HTERT RPE-1 (cell line): ENCODE results near the gene KLHDC8A.
"Not testable (repeated sequence)": the region's sequence is repeated elsewhere in the genome, so short reads cannot be mapped to it uniquely, and the experiment has no call there.

Experiments
- in situ Hi-C: fragments of 300-500 bp; cut with MboI; formaldehyde crosslinking; loops from 4 replicates; pipeline ENCODE4 v1.14.3; 2020; ENCODE audit warnings: low sequenced_read_pairs

KLHDC8A gene

GRCh38 chr1:205298191-205298994 lies 58.3 kb downstream of the KLHDC8A start:
- in situ Hi-C loops: no loop called here

DNA sequence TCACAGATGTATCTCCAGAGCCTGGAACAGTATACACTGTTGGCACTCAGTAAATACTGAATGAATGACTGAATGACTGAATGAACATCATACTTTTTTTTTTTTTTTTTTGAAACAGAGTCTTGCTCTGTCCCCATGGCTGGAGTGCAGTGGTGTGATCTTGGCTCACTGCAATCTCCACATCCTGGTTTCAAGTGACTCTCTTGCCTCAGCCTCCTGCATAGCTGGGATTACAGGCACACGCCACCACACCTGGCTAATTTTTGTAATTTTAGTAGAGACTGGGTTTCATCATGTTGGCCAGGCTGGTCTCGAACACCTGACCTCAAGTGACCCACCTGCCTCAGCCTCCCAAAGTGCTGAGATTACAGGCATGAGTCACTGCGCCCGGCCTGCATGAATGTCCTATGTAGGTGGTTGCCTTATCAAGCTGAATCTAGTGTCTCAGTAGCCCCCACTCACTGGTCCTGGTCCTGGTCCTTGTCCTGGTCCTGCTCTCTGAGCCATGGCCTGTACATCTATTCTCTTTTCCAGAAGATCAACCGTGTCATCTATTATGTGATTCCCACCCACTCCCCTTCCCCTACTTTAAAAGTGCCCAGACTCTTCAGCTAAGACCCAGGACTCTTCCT lies 59.1 kb downstream of the KLHDC8A start:
- in situ Hi-C loops: not testable (repeated sequence)

GRCh38 chr1:205296154-205296553 lies 60.6 kb downstream of the KLHDC8A start:
- in situ Hi-C loops: no loop called here

DNA sequence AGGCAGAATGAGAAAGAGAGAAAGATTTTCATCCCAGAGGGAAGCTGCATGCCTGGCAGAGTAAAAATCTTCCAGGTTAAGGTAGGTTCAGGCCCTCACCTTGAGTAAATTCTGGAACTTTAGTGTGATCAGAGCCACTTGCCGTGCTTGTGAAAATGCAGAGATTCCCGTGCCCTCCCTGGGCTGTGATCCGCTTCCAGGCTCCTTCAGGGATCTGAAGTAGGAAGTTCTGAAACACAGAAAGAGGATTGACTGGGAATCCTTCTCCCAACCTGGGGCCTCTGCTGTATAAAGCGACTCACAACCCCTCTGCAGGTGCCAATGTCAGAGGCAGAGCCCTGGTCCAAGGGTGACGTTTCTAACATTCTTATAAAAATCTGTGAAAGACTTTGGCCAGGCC lies 61.8 kb downstream of the KLHDC8A start:
- in situ Hi-C loops: no loop called here

GRCh38 chr1:205294175-205294917 lies 62.4 kb downstream of the KLHDC8A start:
- in situ Hi-C loops: no loop called here

DNA sequence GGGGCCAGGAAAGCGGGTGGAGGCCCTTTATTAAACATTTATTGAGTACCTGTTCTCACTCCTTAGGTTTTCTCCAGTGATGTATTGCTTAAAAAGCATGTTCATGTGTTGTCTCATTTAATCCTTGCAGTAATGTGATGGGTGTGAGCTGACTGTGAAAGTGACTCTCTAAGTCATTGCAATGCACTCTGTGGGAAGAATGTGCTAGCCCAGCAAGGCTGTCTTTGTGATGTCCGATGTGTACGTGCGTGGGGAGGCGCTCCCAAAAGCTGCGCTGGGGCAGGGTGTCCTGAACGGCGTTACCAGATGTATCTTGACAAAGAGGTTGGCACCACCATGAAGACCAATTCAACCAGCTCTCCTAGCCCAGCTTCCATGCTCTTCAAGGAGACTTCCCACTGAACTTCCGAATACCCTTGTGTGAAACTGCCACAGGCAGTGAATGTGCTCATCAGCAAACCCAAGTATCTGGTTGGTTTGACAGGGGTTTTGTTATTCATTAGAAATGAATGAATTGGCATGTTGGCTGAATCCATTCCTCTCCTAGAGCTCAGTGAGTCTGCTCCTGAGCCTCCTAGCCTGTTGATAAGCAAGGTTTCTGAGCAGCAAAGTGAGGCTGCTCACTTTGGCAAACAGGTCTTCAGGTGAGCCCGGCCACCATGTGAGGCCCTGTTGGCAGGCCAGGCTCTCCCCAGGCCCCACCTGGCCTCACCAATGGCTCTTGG lies 63.2 kb downstream of the KLHDC8A start:
- in situ Hi-C loops: no loop called here

GRCh38 chr1:205291596-205291995 lies 65.1 kb downstream of the KLHDC8A start:
- in situ Hi-C loops: no loop called here

- in situ Hi-C loops: no loop called here
Measured at GRCh38 chr1:205287767-205288559, 68.8 kb downstream of the KLHDC8A start.

- in situ Hi-C loops: no loop called here
Measured at GRCh38 chr1:205287076-205287475, 69.6 kb downstream of the KLHDC8A start.

- in situ Hi-C loops: no loop called here
Measured at GRCh38 chr1:205286335-205286950, 70.3 kb downstream of the KLHDC8A start.
